Cardiac septum (tissue), 1 donor: ENCODE measurements around the gene POLR3K. TPM values are rescaled to one million over a fixed set of nuclear protein-coding genes. Genes with fewer than 3 reads are reported as not detected.

ENCODE experiments used
- DNase-seq: peaks from one replicate; pipeline ENCODE4 v3.0.0-alpha.2; 2020; ENCODE audit warnings: low spot score
- intact Hi-C: fragments of 100-400 bp; cut with DNase I; formaldehyde crosslinking; loops from one replicate; pipeline ENCODE4 v1.14.0; 2022
- total RNA-seq: library from RNA; stranded (reverse); fragmentation: NEBNext Ultra II Directional; extraction: Animal tissue kit (Norgen Biotek cat#: 25700); gene quantifications from one replicate; pipeline ENCODE4 v1.2.1, GENCODE V29; 2021
- donor health status: DM: no; HTN: no; CAD: no.

Gene POLR3K
- total RNA-seq, 1 donor from 2014 or later: 9.2 TPM

GRCh38 chr16:83060-83603 is 29.7 kb upstream of the POLR3K start:
- intact Hi-C loops: no loop called here
- DNase-seq: no peak

- intact Hi-C loops: no loop called here
- DNase-seq: no peak
Measured at GRCh38 chr16:79151-80054, 26.0 kb upstream of the POLR3K start.

- DNase-seq: no peak
- intact Hi-C loops: no loop called here
Measured at GRCh38 chr16:78444-79150, 25.2 kb upstream of the POLR3K start.

GRCh38 chr16:77807-78443 is 24.5 kb upstream of the POLR3K start, which contains the start of gene MPG:
TSS of gene MPG (plus strand) at chr16:78225. CDS start at chr16:78310, 85 bp downstream.
- peak; percentile 95 for DNase-seq
- intact Hi-C loops: no loop called here

- DNase-seq: peak; percentile 84
- intact Hi-C loops: no loop called here
Measured at GRCh38 chr16:77273-77806, 23.9 kb upstream of the POLR3K start.

GRCh38 chr16:76535-77272 is 23.3 kb upstream of the POLR3K start:
- DNase-seq: peak; percentile 91
- intact Hi-C loops: no loop called here

GRCh38 chr16:75580-76501 is 22.4 kb upstream of the POLR3K start:
- intact Hi-C loops: no loop called here
- no peak for DNase-seq

GRCh38 chr16:74747-75334 is 21.4 kb upstream of the POLR3K start:
- no peak for DNase-seq
- intact Hi-C loops: no loop called here

GRCh38 chr16:74051-74746 is 20.8 kb upstream of the POLR3K start:
- peak; percentile 89 for DNase-seq
- intact Hi-C loops: no loop called here

- intact Hi-C loops: no loop called here
Measured at GRCh38 chr16:72561-73548, 19.4 kb upstream of the POLR3K start, which contains the start of gene RHBDF1. TSS of gene RHBDF1 (minus strand) at chr16:72631. CDS start at chr16:65015, 7,616 bp downstream.

GRCh38 chr16:71540-72401 is 18.4 kb upstream of the POLR3K start:
- no peak for DNase-seq
- intact Hi-C loops: no loop called here

More at GRCh38 chr16:72561-73548, 19.4 kb upstream of the POLR3K start, which contains the start of gene RHBDF1:
- DNase-seq: no peak

- DNase-seq: no peak
- intact Hi-C loops: no loop called here
Measured at GRCh38 chr16:71210-71539, 17.8 kb upstream of the POLR3K start.

- intact Hi-C loops: no loop called here
- no peak for DNase-seq
Measured at GRCh38 chr16:69181-69580, 15.8 kb upstream of the POLR3K start.

- intact Hi-C loops: no loop called here
- DNase-seq: no peak
Measured at GRCh38 chr16:67884-68789, 14.7 kb upstream of the POLR3K start.
